Mesendoderm (in vitro differentiated cells): ENCODE results near the gene GNB2.
"Not testable (repeated sequence)": the region's sequence is repeated elsewhere in the genome, so short reads cannot be mapped to it uniquely, and the experiment has no call there.

Source experiments
- DNase-seq: peaks from one replicate; pipeline ENCODE4 v3.0.0; 2013
- H2AK5ac ChIP-seq: 2 replicates; pipeline ENCODE4 v1.6.1; 2013; ENCODE audit warnings: low read length, inconsistent platforms
- H2BK120ac ChIP-seq: 2 replicates; pipeline ENCODE4 v1.6.1; 2013; ENCODE audit warnings: low read depth, mild to moderate bottlenecking, low read length, moderate library complexity, mixed read lengths
- H2BK15ac ChIP-seq: replicated peaks from 2 replicates; pipeline ENCODE4 v1.6.1; 2013; ENCODE audit warnings: low read depth, mild to moderate bottlenecking, moderate library complexity
- H2BK5ac ChIP-seq: 2 replicates; pipeline ENCODE4 v1.6.1; 2013; ENCODE audit warnings: low read length, inconsistent platforms
- H3K18ac ChIP-seq: 2 replicates; pipeline ENCODE4 v1.6.1; 2013; ENCODE audit warnings: mild to moderate bottlenecking, low read length, mixed read lengths
- H3K23ac ChIP-seq: one replicate; pipeline ENCODE4 v1.6.1; 2013; ENCODE audit warnings: low read length
- H3K27ac ChIP-seq: 2 replicates; pipeline ENCODE4 v1.5.1; 2013; ENCODE audit warnings: low read depth, mild to moderate bottlenecking, inconsistent platforms, low read length, moderate library complexity
- H3K27me3 ChIP-seq: 2 replicates; pipeline ENCODE4 v1.6.1; 2013; ENCODE audit warnings: low read length, control low read depth, mild to moderate bottlenecking, inconsistent platforms; ENCODE audit not compliant: insufficient read depth, poor library complexity
- H3K36me3 ChIP-seq: 2 replicates; pipeline ENCODE4 v1.6.1; 2013; ENCODE audit warnings: low read length, inconsistent platforms; ENCODE audit not compliant: control insufficient read depth, insufficient read depth
- H3K4ac ChIP-seq: one replicate; pipeline ENCODE4 v1.6.1; 2013; ENCODE audit warnings: low read depth, mild to moderate bottlenecking, low read length, moderate library complexity
- H3K4me1 ChIP-seq: 2 replicates; pipeline ENCODE4 v1.6.1; 2013; ENCODE audit warnings: low read depth, low read length, inconsistent platforms; ENCODE audit not compliant: control insufficient read depth
- H3K4me2 ChIP-seq: 2 replicates; pipeline ENCODE4 v1.6.1; 2013; ENCODE audit warnings: low read length
- H3K4me3 ChIP-seq: 2 replicates; pipeline ENCODE4 v1.5.1; 2013; ENCODE audit warnings: mild to moderate bottlenecking, low read length
- H3K56ac ChIP-seq: one replicate; pipeline ENCODE4 v1.6.1; 2013; ENCODE audit warnings: low read length
- H3K79me1 ChIP-seq: 2 replicates; pipeline ENCODE4 v1.6.1; 2013; ENCODE audit warnings: low read length, inconsistent platforms
- H3K79me2 ChIP-seq: 2 replicates; pipeline ENCODE4 v1.6.1; 2013; ENCODE audit warnings: mild to moderate bottlenecking, low read length; ENCODE audit not compliant: control insufficient read depth, insufficient read depth
- H3K9ac ChIP-seq: 2 replicates; pipeline ENCODE4 v1.6.1; 2013; ENCODE audit warnings: low read length, inconsistent platforms
- H4K5ac ChIP-seq: one replicate; pipeline ENCODE4 v1.6.1; 2013; ENCODE audit warnings: low read length
- H4K8ac ChIP-seq: one replicate; pipeline ENCODE4 v1.6.1; 2013; ENCODE audit warnings: low read depth, mild to moderate bottlenecking, control low read depth, low read length, moderate library complexity
- WGBS: extraction: QIAGEN DNeasy Blood & Tissue Kit; methylation state at CpG from one replicate; pipeline ENCODE4 v1.1.7; 2013; ENCODE audit warnings: low lambda C conversion rate, missing lambda C conversion rate; ENCODE audit not compliant: insufficient coverage; ENCODE audit errors: extremely low coverage; 5-methylcytosine and 5-hydroxymethylcytosine counted together

GNB2 gene

DNA sequence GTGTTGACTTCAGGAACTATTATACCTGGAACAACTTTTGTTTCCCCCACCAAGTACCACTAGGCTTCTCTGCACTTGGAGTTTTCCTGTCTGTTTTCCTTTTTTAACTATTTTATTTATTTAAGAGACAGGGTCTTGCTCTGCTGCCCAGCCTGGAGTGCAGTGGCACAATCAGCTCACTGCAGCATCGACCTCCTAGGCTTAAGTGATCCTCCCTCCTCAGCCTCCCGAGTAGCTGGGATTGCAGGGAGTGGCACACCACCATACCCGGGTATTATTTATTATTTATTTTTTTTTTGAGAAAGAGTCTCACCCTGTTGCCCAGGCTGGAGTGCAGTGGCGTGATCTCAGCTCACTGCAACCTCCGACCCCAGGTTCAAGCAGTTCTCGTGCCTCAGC, 22.6 kb downstream of the GNB2 start:
- Histone ChIP-seq H2AK5ac (no peak overlapping the region), H3K4me3 (no peak overlapping the region), H4K8ac (no peak overlapping the region), H3K9ac (no peak overlapping the region), H2BK5ac (no peak overlapping the region), H3K18ac (no peak overlapping the region), H3K4me1 (peaks cover 7% of the 10 kb centered on the region), H3K4me2 (no peak overlapping the region), H3K56ac (no peak overlapping the region), H2BK15ac (no peak overlapping the region), H3K79me2 (peaks cover 21% of the 10 kb centered on the region), H3K4ac (no peak overlapping the region), H3K27me3 (no peaks in the 10 kb centered on the region), H3K27ac (no peak overlapping the region), H4K5ac (no peak overlapping the region), H2BK120ac (no peak overlapping the region), H3K23ac (no peak overlapping the region), H3K79me1 (peaks cover 9% of the 10 kb centered on the region), H3K36me3 (no peaks in the 10 kb centered on the region)
- DNase-seq: no peak
- WGBS: no CpG with 5 or more reads among the region's 6 CpGs

DNA sequence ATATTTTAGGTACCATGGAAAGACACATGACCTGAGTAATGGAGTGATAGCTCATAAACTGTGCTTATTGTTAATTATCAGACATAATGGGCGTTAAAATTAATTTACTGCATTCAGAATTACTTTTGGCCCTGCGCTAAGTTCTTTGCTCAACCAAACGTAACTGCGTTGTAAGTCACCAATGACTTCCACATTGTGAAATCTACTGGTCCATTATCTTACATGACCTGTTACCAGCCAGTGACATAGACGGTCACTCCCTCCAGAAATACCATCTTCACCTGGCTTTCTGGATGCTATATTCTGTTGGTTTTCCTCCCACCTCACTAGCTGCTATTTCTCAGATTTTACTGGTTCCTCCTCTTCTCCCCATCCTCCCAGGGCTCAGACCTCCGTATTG, 25.5 kb downstream of the GNB2 start:
- no peaks in the 10 kb centered on the region for H3K4me1 ChIP-seq
- H2BK15ac ChIP-seq: no peak overlapping the region
- H3K27me3 ChIP-seq: no peaks in the 10 kb centered on the region
- H3K4ac ChIP-seq: no peak overlapping the region
- H2AK5ac ChIP-seq: no peak overlapping the region
- H3K56ac ChIP-seq: no peak overlapping the region
- H3K79me1 ChIP-seq: no peaks in the 10 kb centered on the region
- no peak overlapping the region for H3K27ac ChIP-seq
- no peak overlapping the region for H3K23ac ChIP-seq
- no peak overlapping the region for H3K4me3 ChIP-seq
- no peak overlapping the region for H3K18ac ChIP-seq
- no peak overlapping the region for H3K4me2 ChIP-seq
- no peak for DNase-seq
- no CpG with 5 or more reads among the region's 6 CpGs for WGBS
- H4K5ac ChIP-seq: no peak overlapping the region
- no peak overlapping the region for H2BK5ac ChIP-seq
- H3K79me2 ChIP-seq: no peaks in the 10 kb centered on the region
- H4K8ac ChIP-seq: no peak overlapping the region
- no peak overlapping the region for H3K9ac ChIP-seq
- no peak overlapping the region for H2BK120ac ChIP-seq
- H3K36me3 ChIP-seq: no peaks in the 10 kb centered on the region

DNA sequence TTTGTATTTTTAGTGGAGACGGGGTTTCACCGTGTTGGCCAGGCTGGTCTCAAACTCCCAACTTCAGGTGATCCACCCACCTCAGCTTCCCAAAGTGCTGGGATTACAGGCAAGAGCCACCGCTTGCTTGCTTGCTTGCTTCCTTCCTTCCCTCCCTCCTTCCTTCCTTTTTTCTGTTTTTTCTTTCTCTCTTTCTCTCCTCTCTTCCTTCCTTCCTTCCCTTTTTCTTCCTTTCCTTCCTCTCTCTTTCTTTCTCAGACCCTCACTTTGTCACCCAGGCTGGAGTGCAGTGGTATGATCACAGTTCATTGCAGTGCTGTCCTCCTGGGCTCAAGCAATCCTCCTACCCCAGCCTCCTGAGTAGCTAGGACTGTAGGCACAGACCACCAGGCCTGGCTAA, 27.5 kb downstream of the GNB2 start:
- not testable (repeated sequence) for H3K36me3 ChIP-seq, H3K18ac ChIP-seq, H2AK5ac ChIP-seq, H3K56ac ChIP-seq, H2BK120ac ChIP-seq, H2BK5ac ChIP-seq, H4K8ac ChIP-seq, H3K9ac ChIP-seq, H4K5ac ChIP-seq, DNase-seq, H3K27ac ChIP-seq, H3K27me3 ChIP-seq, H2BK15ac ChIP-seq, H3K23ac ChIP-seq, H3K79me1 ChIP-seq, H3K4me1 ChIP-seq, H3K79me2 ChIP-seq, H3K4me2 ChIP-seq, H3K4ac ChIP-seq, H3K4me3 ChIP-seq
- no CpG with 5 or more reads among the region's 3 CpGs for WGBS

DNA sequence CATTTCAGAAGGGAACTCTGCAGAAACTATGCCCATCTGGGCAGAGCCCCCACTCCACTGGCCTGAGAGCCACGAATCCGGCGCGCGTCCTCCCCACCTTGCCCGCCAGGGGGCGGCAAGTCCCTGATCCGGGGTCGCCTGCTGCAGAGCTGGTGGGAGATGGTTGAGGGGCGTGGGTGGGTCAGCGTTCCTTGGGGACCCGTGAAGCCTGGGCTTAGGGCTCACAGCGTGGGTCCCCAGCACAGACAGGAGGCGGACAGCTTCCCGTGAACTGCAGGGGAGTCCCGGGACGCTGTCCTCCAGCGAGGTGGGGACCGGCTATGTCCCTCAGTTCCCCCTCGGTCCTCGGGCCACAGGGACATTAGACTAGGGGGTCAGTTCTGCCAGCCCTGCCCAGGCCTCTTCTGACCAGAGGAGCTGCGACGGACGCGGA, 31.8 kb downstream of the GNB2 start:
- Histone ChIP-seq H3K36me3 (peaks cover 3% of the 10 kb centered on the region), H2AK5ac (no peak overlapping the region), H3K79me2 (peaks cover 18% of the 10 kb centered on the region), H3K18ac (peak overlapping the region; percentile 46), H3K27me3 (no peaks in the 10 kb centered on the region), H3K27ac (peak overlapping the region; percentile 62), H2BK5ac (peak overlapping the region; percentile 78), H4K8ac (no peak overlapping the region), H4K5ac (no peak overlapping the region), H3K79me1 (peaks cover 5% of the 10 kb centered on the region), H3K4me1 (peaks cover 4% of the 10 kb centered on the region), H3K9ac (peak overlapping the region; percentile 96), H2BK15ac (no peak overlapping the region), H3K4me3 (peak overlapping the region; percentile 71), H3K4me2 (peak overlapping the region; percentile 98), H3K4ac (peak overlapping the region; percentile 76), H3K56ac (peak overlapping the region; percentile 98), H2BK120ac (no peak overlapping the region), H3K23ac (peak overlapping the region; percentile 67)
- no CpG with 5 or more reads among the region's 25 CpGs for WGBS
- peak; percentile 76 for DNase-seq

DNA sequence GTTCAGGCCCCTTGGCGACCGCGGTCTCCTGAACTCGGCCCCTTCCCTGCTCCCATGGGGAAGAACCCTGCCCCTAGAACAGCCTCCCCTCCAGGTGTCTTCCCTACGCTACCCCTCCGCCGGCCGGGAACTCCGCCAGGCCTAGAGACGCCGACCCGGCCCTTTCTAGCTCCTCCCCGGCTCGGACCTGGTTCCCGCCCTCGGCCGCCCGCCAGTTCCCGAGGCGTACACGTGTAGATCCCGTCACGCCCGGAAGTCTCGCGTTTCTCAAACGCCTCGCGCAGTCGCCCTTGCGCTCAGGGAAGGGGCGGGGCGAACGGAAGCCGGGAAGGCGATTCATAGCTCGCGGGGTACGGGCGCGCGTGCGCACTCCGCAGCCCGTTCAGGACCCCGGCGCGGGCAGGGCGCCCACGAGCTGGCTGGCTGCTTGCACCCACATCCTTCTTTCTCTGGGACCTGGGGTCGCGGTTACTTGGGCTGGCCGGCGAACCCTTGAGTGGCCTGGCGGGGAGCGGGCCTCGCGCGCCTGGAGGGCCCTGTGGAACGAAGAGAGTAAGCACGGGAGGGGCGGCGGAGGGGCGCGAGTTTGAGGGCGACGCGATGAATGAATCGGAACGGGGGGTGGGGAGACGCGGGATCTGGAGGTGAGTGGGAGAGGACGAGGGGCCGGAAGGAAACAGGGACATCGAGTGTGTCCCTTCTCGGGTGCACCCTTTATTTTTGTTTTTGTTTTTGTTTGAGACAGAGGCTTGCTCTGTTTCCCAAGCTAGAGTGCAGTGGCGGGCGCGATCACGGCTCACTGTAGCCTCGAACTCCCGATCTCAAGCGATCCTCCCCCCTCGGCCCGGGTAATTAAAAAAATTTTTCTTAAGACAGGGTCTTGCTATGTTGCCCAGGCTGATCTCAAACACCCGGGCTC, 32.5 kb downstream of the GNB2 start, which contains the start of gene POP7:
POP7 (plus strand) TSS at position 369 of the 919 bp plus-strand sequence. CDS start 710 bp downstream, outside the sequence.
- peak within 1 kb of the TSS; percentile 85 for H2BK5ac ChIP-seq
- H3K79me2 ChIP-seq: peaks cover 18% of the 10 kb centered on the region
- DNase-seq: peak; percentile 99
- peak within 1 kb of the TSS; percentile 98 for H3K56ac ChIP-seq
- peaks cover 3% of the 10 kb centered on the region for H3K36me3 ChIP-seq
- H3K4me1 ChIP-seq: peaks cover 4% of the 10 kb centered on the region
- H3K27ac ChIP-seq: peak within 1 kb of the TSS; percentile 62
- no peaks in the 10 kb centered on the region for H3K27me3 ChIP-seq
- no CpG with 5 or more reads among the region's 86 CpGs for WGBS
- H2BK15ac ChIP-seq: no peak within 1 kb of the TSS
- H2BK120ac ChIP-seq: no peak within 1 kb of the TSS
- peak within 1 kb of the TSS; percentile 96 for H3K9ac ChIP-seq
- no peak within 1 kb of the TSS for H4K5ac ChIP-seq
- H3K23ac ChIP-seq: peak within 1 kb of the TSS; percentile 80
- H3K18ac ChIP-seq: peak within 1 kb of the TSS; percentile 92
- H4K8ac ChIP-seq: no peak within 1 kb of the TSS
- peaks cover 5% of the 10 kb centered on the region for H3K79me1 ChIP-seq
- no peak within 1 kb of the TSS for H2AK5ac ChIP-seq
- peak within 1 kb of the TSS; percentile 97 for H3K4me3 ChIP-seq
- peak within 1 kb of the TSS; percentile 98 for H3K4me2 ChIP-seq
- peak within 1 kb of the TSS; percentile 76 for H3K4ac ChIP-seq
